GM12891 (cell line): Measurements from ENCODE around the gene BHLHA15.

Source experiments
- PAX5 ChIP-seq: IDR thresholded peaks from 2 replicates; pipeline ENCODE4 v1.6.1; 2011; ENCODE audit warnings: low read length, moderate library complexity, mild to moderate bottlenecking; ENCODE audit not compliant: insufficient read depth, severe bottlenecking
- POLR2A ChIP-seq: IDR thresholded peaks from 2 replicates; pipeline ENCODE4 v1.6.1; 2011; ENCODE audit warnings: low read depth, low read length, control low read depth
- POLR2AphosphoS5 ChIP-seq: IDR thresholded peaks from 2 replicates; pipeline ENCODE4 v1.6.1; 2011; ENCODE audit warnings: low read depth, low read length, control low read depth

DNA sequence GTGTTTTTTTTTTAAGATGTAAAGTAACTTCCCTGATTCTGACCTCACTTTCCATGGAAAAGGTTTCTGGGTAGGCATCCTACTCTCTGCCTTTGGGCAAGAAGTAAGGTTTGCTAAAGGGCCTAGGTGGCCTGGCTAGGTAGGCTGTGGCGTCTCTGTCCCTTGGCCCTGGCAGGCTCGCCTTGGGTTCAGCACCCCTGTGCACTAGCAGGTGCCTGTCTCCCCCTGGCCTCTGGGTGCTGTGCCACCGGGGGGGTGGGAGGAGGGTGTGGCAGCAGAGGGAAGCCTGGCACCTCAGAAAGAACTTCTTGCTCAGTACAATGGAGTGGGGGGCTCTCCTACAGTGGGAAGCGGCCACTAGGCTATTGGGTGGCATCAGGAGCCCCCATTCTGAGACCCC lies 26.8 kb downstream of the BHLHA15 start:
- TF ChIP-seq POLR2A (no peak), PAX5 (no peak), POLR2AphosphoS5 (no peak)
